ENCODE results near the gene FARP1.
"Not testable (repeated sequence)": the region's sequence is repeated elsewhere in the genome, so short reads cannot be mapped to it uniquely, and the experiment has no call there.

FARP1 gene

GRCh38 chr13:98396071-98396710, 253.3 kb downstream of the FARP1 start:
- no peak for DNase-seq (ENCODE audit: low read depth in 3 of 3)

GRCh38 chr13:98397221-98397620, 254.3 kb downstream of the FARP1 start:
- DNase-seq (ENCODE audit: low read depth in 3 of 3), result no peak

GRCh38 chr13:98397861-98398260, 255.0 kb downstream of the FARP1 start:
- DNase-seq (ENCODE audit: low read depth in 3 of 3), result no peak

- DNase-seq (ENCODE audit: low read depth in 3 of 3), result no peak
Observed at GRCh38 chr13:98398581-98398980, 255.7 kb downstream of the FARP1 start.

- no peak for DNase-seq (ENCODE audit: low read depth in 3 of 3)
Observed at GRCh38 chr13:98399756-98400155, 256.9 kb downstream of the FARP1 start.

- no peak for DNase-seq (ENCODE audit: low read depth in 3 of 3)
Observed at GRCh38 chr13:98401934-98402333, 259.0 kb downstream of the FARP1 start.

GRCh38 chr13:98403076-98403475, 260.2 kb downstream of the FARP1 start:
- DNase-seq (ENCODE audit: low read depth in 3 of 3), result no peak

GRCh38 chr13:98405107-98405571, 262.2 kb downstream of the FARP1 start:
- no peak for DNase-seq (ENCODE audit: low read depth in 3 of 3)

- DNase-seq (ENCODE audit: low read depth in 3 of 3), result no peak
Observed at GRCh38 chr13:98405690-98406344, 262.9 kb downstream of the FARP1 start.

GRCh38 chr13:98406427-98406826, 263.5 kb downstream of the FARP1 start:
- DNase-seq (ENCODE audit: low read depth in 3 of 3), result no peak

GRCh38 chr13:98406971-98407370, 264.1 kb downstream of the FARP1 start:
- DNase-seq (ENCODE audit: low read depth in 3 of 3), result no peak

GRCh38 chr13:98407575-98407974, 264.7 kb downstream of the FARP1 start:
- no peak for DNase-seq (ENCODE audit: low read depth in 3 of 3)

GRCh38 chr13:98409281-98409680, 266.4 kb downstream of the FARP1 start:
- no peak for DNase-seq (ENCODE audit: low read depth in 3 of 3)

GRCh38 chr13:98410612-98411011, 267.7 kb downstream of the FARP1 start:
- no peak for DNase-seq (ENCODE audit: low read depth in 3 of 3)

- no peak for DNase-seq (ENCODE audit: low read depth in 3 of 3)
Observed at GRCh38 chr13:98411013-98411412, 268.1 kb downstream of the FARP1 start.

GRCh38 chr13:98411617-98412265, 268.8 kb downstream of the FARP1 start:
- DNase-seq (ENCODE audit: low read depth in 3 of 3), result no peak

GRCh38 chr13:98413278-98413677, 270.4 kb downstream of the FARP1 start:
- DNase-seq (ENCODE audit: low read depth in 3 of 3), result not testable (repeated sequence)

- DNase-seq (ENCODE audit: low read depth in 3 of 3), result no peak
Observed at GRCh38 chr13:98413796-98414195, 270.9 kb downstream of the FARP1 start.

GRCh38 chr13:98415326-98416070, 272.6 kb downstream of the FARP1 start:
- DNase-seq (ENCODE audit: low read depth in 3 of 3), result no peak

- DNase-seq (ENCODE audit: low read depth in 3 of 3), result no peak
Observed at GRCh38 chr13:98416408-98416807, 273.5 kb downstream of the FARP1 start.

- DNase-seq (ENCODE audit: low read depth in 3 of 3), result no peak
Observed at GRCh38 chr13:98419786-98420553, 277.1 kb downstream of the FARP1 start.

Data from stimulated activated CD4-positive, alpha-beta T cell treated with anti-CD3 and anti-CD28 coated beads, TNF-alpha, amount 100 ng/mL, for 24 hours (primary cell).